HepG2 (cell line): ENCODE data around the gene ABTB2. TPM values are rescaled to one million over a fixed set of nuclear protein-coding genes. Genes with fewer than 3 reads are reported as not detected.

Experiments used
- CBX1 ChIP-seq: IDR thresholded peaks from one replicate; pipeline ENCODE4 v1.6.1; 2016; ENCODE audit warnings: antibody characterized with exemption, low read depth
- CERS6 ChIP-seq: sonication (generic); formaldehyde crosslinking; IDR thresholded peaks from 2 replicates; pipeline ENCODE4 v1.5.0; 2020; ENCODE audit warnings: missing genetic modification reagents
- CREB1 ChIP-seq, 2 experiments: fragments of 450-650 bp in 1 of 2; IDR thresholded peaks; 2 replicates each; pipeline ENCODE4 v1.6.1; 2016 to 2017; ENCODE audit warnings: control low read depth in 1 of 2, mild to moderate bottlenecking in 1 of 2, missing compliant biosample characterization in 1 of 2, missing genetic modification characterization in 1 of 2
- DBP ChIP-seq: sonication (generic); formaldehyde crosslinking; IDR thresholded peaks from 2 replicates; pipeline ENCODE4 v1.4.0; 2020; ENCODE audit warnings: missing genetic modification reagents; ENCODE audit errors: not compliant biosample characterization
- EED ChIP-seq: sonication (generic); formaldehyde crosslinking; IDR thresholded peaks from 2 replicates; pipeline ENCODE4 v1.5.0; 2020; ENCODE audit warnings: mild to moderate bottlenecking, missing genetic modification reagents
- FOXP1 ChIP-seq, 2 experiments: fragments of 450-650 bp in 1 of 2; IDR thresholded peaks; 2 replicates each; pipeline ENCODE4 v1.6.1; 2017 to 2018; ENCODE audit warnings: antibody characterized with exemption in 1 of 2
- HIC2 ChIP-seq: sonication (generic); formaldehyde crosslinking; IDR thresholded peaks from 2 replicates; pipeline ENCODE4 v1.9.0; 2022; ENCODE audit warnings: low read depth, missing genetic modification reagents
- HOXA9 ChIP-seq: sonication (generic); formaldehyde crosslinking; IDR thresholded peaks from 2 replicates; pipeline ENCODE4 v1.8.1; 2022; ENCODE audit warnings: missing genetic modification reagents, mild to moderate bottlenecking, moderate library complexity, borderline replicate concordance
- IRF1 ChIP-seq: sonication (generic); formaldehyde crosslinking; IDR thresholded peaks from 2 replicates; pipeline ENCODE4 v1.4.0; 2020; ENCODE audit warnings: low read depth, mild to moderate bottlenecking, missing genetic modification reagents
- ISL2 ChIP-seq: sonication (generic); formaldehyde crosslinking; IDR thresholded peaks from 2 replicates; pipeline ENCODE4 v1.5.0; 2020; ENCODE audit warnings: missing genetic modification reagents
- MIER3 ChIP-seq: IDR thresholded peaks from 2 replicates; pipeline ENCODE4 v1.6.1; 2016; ENCODE audit warnings: missing compliant biosample characterization, borderline replicate concordance
- NFKB2 ChIP-seq: sonication (generic); formaldehyde crosslinking; IDR thresholded peaks from 2 replicates; pipeline ENCODE4 v1.4.0; 2020; ENCODE audit warnings: missing genetic modification reagents, borderline replicate concordance
- NR3C1 ChIP-seq: sonication (generic); formaldehyde crosslinking; IDR thresholded peaks from 2 replicates; pipeline ENCODE4 v1.4.0; 2020; ENCODE audit warnings: missing genetic modification reagents
- PHF5A ChIP-seq: IDR thresholded peaks from one replicate; pipeline ENCODE4 v1.6.1; 2018; ENCODE audit warnings: low read depth, missing genetic modification reagents; ENCODE audit not compliant: unreplicated experiment
- PLRG1 ChIP-seq: fragments of 450-650 bp; conservative IDR thresholded peaks from 2 replicates; pipeline ENCODE4 v1.6.1; 2016
- ZBTB3 ChIP-seq: sonication (generic); formaldehyde crosslinking; IDR thresholded peaks from 2 replicates; pipeline ENCODE4 v1.4.0; 2020; ENCODE audit warnings: low read depth, mild to moderate bottlenecking, moderate library complexity, missing genetic modification reagents, borderline replicate concordance
- ZFP91 ChIP-seq: sonication (generic); formaldehyde crosslinking; IDR thresholded peaks from 2 replicates; pipeline ENCODE4 v1.9.0; 2022; ENCODE audit warnings: missing genetic modification reagents, mild to moderate bottlenecking, borderline replicate concordance
- ZNF124 ChIP-seq: sonication (generic); formaldehyde crosslinking; IDR thresholded peaks from 2 replicates; pipeline ENCODE4 v1.4.0; 2020; ENCODE audit warnings: missing genetic modification reagents
- ZNF367 ChIP-seq: sonication (generic); formaldehyde crosslinking; IDR thresholded peaks from 2 replicates; pipeline ENCODE4 v1.4.0; 2020; ENCODE audit warnings: missing genetic modification reagents, borderline replicate concordance
- ZNF460 ChIP-seq: sonication (generic); formaldehyde crosslinking; IDR thresholded peaks from 2 replicates; pipeline ENCODE4 v1.5.1; 2020; ENCODE audit warnings: missing genetic modification reagents, mild to moderate bottlenecking, borderline replicate concordance
- ZNF510 ChIP-seq: sonication (generic); formaldehyde crosslinking; IDR thresholded peaks from 2 replicates; pipeline ENCODE4 v1.4.0; 2020; ENCODE audit warnings: low read depth, mild to moderate bottlenecking, missing genetic modification reagents
- ZNF562 ChIP-seq: sonication (generic); formaldehyde crosslinking; IDR thresholded peaks from 2 replicates; pipeline ENCODE4 v1.8.0; 2022; ENCODE audit warnings: missing genetic modification reagents, borderline replicate concordance
- ZNF564 ChIP-seq: sonication (generic); formaldehyde crosslinking; IDR thresholded peaks from 2 replicates; pipeline ENCODE4 v1.8.1; 2023; ENCODE audit warnings: mild to moderate bottlenecking, missing genetic modification reagents
- ZNF616 ChIP-seq: sonication (generic); formaldehyde crosslinking; IDR thresholded peaks from 2 replicates; pipeline ENCODE4 v1.5.0; 2020; ENCODE audit warnings: low read depth, mild to moderate bottlenecking, missing genetic modification reagents
- polyA plus RNA-seq, 8 experiments: library from polyadenylated mRNA; depleted of rRNA in 3 of 8; stranded (reverse) in 7 of 8; unstranded in 1 of 8; fragments of >200 nt; fragmentation: Illumina TruSeq in 4 of 8; extraction: Trizol in 4 of 8; gene quantifications; 2 replicates each; pipeline versions ENCODE4 v1.2.1 to v1.2.3, GENCODE V29; 2011 to 2016; ENCODE audit warnings: low read depth in 4 of 8, missing spikeins in 1 of 8, mixed read lengths in 1 of 8; ENCODE audit not compliant: insufficient read depth in 1 of 8
- total RNA-seq, 5 experiments: library from RNA; depleted of rRNA; stranded (reverse); fragments of >200 nt; fragmentation: Illumina TruSeq; extraction: Trizol; gene quantifications; 2 replicates each; pipeline ENCODE4 v1.2.3, GENCODE V29; 2016; ENCODE audit warnings: low read depth in 1 of 5

Gene ABTB2
- total and polyA plus RNA-seq, 2 of the 13 experiments (the other 11 are each of a cell fraction or from before 2014, with no cell fraction given), result 5.1 to 15.4 TPM

- TF ChIP-seq ZNF367 (no peak), HIC2 (CRISPR knock-in tag) (peak; percentile 93), NR3C1 (CRISPR knock-in tag) (no peak), EED (no peak), ZNF460 (CRISPR knock-in tag) (no peak), ZNF562 (CRISPR knock-in tag) (no peak), HOXA9 (no peak), PHF5A (CRISPR knock-in tag) (no peak), CBX1 (no peak), PLRG1 (no peak), DBP (no peak), ZNF124 (CRISPR knock-in tag) (no peak), ZNF510 (CRISPR knock-in tag) (no peak), ZNF616 (CRISPR knock-in tag) (peak; percentile 52; the same call in 1 of the 2 replicates), NFKB2 (CRISPR knock-in tag) (no peak), CREB1 (IDR thresholded peaks at IDR 0.05) (no peak), CREB1 (CRISPR knock-in tag; IDR thresholded peaks at IDR 0.05) (no peak), ZNF564 (peak; percentile 92), IRF1 (CRISPR knock-in tag) (no peak), MIER3 (CRISPR knock-in tag) (no peak), ZFP91 (CRISPR knock-in tag) (peak; percentile 74), ISL2 (CRISPR knock-in tag) (no peak), CERS6 (CRISPR knock-in tag) (no peak), FOXP1 (IDR thresholded peaks at IDR 0.05) (no peak), FOXP1 (CRISPR knock-in tag; IDR thresholded peaks at IDR 0.05) (peak; percentile 13; the same call in 1 of the 2 replicates), ZBTB3 (CRISPR knock-in tag) (no peak)
Observed at GRCh38 chr11:34358728-34359547, 1.1 kb upstream of the ABTB2 start (continued).
